Islet precursor cell (in vitro differentiated cells): ENCODE measurements around the gene FKBP9.
"Not testable (repeated sequence)": the region's sequence is repeated elsewhere in the genome, so short reads cannot be mapped to it uniquely, and the experiment has no call there.

Experiments used
- DNase-seq: peaks from one replicate; pipeline ENCODE4 v3.0.0-alpha.2; 2018

The FKBP9 gene

GRCh38 chr7:32957326-32958045 lies at the start of gene FKBP9:
Gene FKBP9, plus strand, starts transcription at chr7:32957440. Its CDS starts 134 bp downstream, at chr7:32957574.
- peak; percentile 96 for DNase-seq

- no peak for DNase-seq
Measured at GRCh38 chr7:32910195-32910594, 47.0 kb upstream of the FKBP9 start.

- no peak for DNase-seq
Measured at GRCh38 chr7:32914184-32914583, 43.1 kb upstream of the FKBP9 start.

- no peak for DNase-seq
Measured at GRCh38 chr7:32915041-32915536, 42.2 kb upstream of the FKBP9 start.

- no peak for DNase-seq
Measured at GRCh38 chr7:32916006-32916405, 41.2 kb upstream of the FKBP9 start.

- not testable (repeated sequence) for DNase-seq
Measured at GRCh38 chr7:32916994-32917393, 40.2 kb upstream of the FKBP9 start.

- no peak for DNase-seq
Measured at GRCh38 chr7:32921896-32922295, 35.3 kb upstream of the FKBP9 start.

- no peak for DNase-seq
Measured at GRCh38 chr7:32928785-32929298, 28.4 kb upstream of the FKBP9 start.

GRCh38 chr7:32929430-32930143 lies 27.7 kb upstream of the FKBP9 start:
- no peak for DNase-seq

- DNase-seq = no peak
Measured at GRCh38 chr7:32930378-32930777, 26.9 kb upstream of the FKBP9 start.

- DNase-seq = no peak
Measured at GRCh38 chr7:32935558-32935957, 21.7 kb upstream of the FKBP9 start.

GRCh38 chr7:32936689-32937088 lies 20.6 kb upstream of the FKBP9 start:
- DNase-seq = no peak

- no peak for DNase-seq
Measured at GRCh38 chr7:32937344-32938174, 19.7 kb upstream of the FKBP9 start.

GRCh38 chr7:32941181-32941580 lies 16.1 kb upstream of the FKBP9 start:
- DNase-seq = no peak

- no peak for DNase-seq
Measured at GRCh38 chr7:32941681-32942414, 15.4 kb upstream of the FKBP9 start.

GRCh38 chr7:32942415-32943251 lies 14.6 kb upstream of the FKBP9 start:
- DNase-seq = peak; percentile 87

- DNase-seq = no peak
Measured at GRCh38 chr7:32943252-32944030, 13.8 kb upstream of the FKBP9 start.

- DNase-seq = no peak
Measured at GRCh38 chr7:32947420-32947983, 9.7 kb upstream of the FKBP9 start.

GRCh38 chr7:32948202-32948601 lies 9.0 kb upstream of the FKBP9 start:
- no peak for DNase-seq

- DNase-seq = no peak
Measured at GRCh38 chr7:32952876-32953275, 4.4 kb upstream of the FKBP9 start.
